ENCODE data around the gene CEP192.

Gene CEP192

DNA sequence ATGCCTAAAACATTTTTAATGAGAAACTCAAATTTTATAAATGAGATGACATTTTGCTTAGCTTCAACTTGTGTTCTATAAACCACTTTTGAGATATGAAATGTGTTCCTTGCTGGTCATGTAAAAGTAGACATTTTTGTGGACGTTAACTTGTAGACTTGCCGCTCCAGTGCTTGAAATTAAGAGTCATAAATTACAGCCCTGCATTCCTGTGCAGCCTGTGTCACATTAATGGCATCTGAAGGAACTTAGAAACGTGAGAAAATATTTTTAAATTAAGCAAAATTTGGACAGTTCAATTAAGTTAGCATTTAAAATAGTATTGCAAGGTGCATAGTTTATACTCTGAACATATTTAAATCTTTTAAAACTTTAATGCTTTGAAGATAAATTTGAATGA lies 129.1 kb downstream of the CEP192 start:
- Histone ChIP-seq H3K4me1 (ENCODE audit: low read depth, poor library complexity, severe bottlenecking) (peaks cover 2% of the 10 kb centered on the region), H2AFZ (ENCODE audit: low read depth) (no peak overlapping the region), H3K79me2 (ENCODE audit: insufficient read depth, low read depth) (no peaks in the 10 kb centered on the region), H4K20me1 (ENCODE audit: insufficient read depth) (no peaks in the 10 kb centered on the region), H3K27me3 (ENCODE audit: insufficient read depth, low read depth) (no peaks in the 10 kb centered on the region), H3K4me3 (IDR thresholded peaks at IDR 0.05; ENCODE audit: insufficient read depth, low read depth, low read length) (no peak overlapping the region), H3K4me2 (no peak overlapping the region), H3K27ac (no peak overlapping the region), H3K36me3 (ENCODE audit: insufficient read depth) (no peaks in the 10 kb centered on the region), H3K9ac (no peak overlapping the region)
- TF ChIP-seq, protein P1, sequence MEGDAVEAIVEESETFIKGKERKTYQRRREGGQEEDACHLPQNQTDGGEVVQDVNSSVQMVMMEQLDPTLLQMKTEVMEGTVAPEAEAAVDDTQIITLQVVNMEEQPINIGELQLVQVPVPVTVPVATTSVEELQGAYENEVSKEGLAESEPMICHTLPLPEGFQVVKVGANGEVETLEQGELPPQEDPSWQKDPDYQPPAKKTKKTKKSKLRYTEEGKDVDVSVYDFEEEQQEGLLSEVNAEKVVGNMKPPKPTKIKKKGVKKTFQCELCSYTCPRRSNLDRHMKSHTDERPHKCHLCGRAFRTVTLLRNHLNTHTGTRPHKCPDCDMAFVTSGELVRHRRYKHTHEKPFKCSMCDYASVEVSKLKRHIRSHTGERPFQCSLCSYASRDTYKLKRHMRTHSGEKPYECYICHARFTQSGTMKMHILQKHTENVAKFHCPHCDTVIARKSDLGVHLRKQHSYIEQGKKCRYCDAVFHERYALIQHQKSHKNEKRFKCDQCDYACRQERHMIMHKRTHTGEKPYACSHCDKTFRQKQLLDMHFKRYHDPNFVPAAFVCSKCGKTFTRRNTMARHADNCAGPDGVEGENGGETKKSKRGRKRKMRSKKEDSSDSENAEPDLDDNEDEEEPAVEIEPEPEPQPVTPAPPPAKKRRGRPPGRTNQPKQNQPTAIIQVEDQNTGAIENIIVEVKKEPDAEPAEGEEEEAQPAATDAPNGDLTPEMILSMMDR (conservative IDR thresholded peaks at IDR 0.05; ENCODE audit: low read depth, low read length): no peak

DNA sequence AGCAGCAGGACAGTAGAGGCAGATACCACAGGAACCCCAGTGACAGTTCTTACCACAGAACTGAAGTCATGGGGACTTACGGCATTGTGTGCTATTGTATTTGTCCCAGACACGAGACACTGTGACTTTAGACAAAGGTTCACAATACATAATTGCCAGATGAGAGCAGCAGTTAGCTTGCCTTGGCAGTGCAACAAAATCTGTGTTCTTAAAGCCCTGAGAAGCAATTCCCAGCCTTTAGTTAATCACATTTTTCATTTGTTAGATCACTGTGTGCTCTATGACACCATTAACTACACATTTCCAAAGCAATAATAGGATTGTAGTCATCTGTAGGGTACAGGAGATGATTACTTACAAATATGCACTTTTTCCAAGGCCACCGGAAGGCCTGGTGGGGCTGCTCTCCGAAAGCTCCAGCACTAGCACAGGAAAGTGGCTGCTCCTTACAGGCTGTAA lies 129.8 kb downstream of the CEP192 start:
- Histone ChIP-seq H3K4me3 (IDR thresholded peaks at IDR 0.05; ENCODE audit: insufficient read depth, low read depth, low read length) (no peak overlapping the region), H3K4me1 (ENCODE audit: low read depth, poor library complexity, severe bottlenecking) (peaks cover 6% of the 10 kb centered on the region), H3K79me2 (ENCODE audit: insufficient read depth, low read depth) (no peaks in the 10 kb centered on the region), H3K27ac (no peak overlapping the region), H3K4me2 (no peak overlapping the region), H2AFZ (ENCODE audit: low read depth) (no peak overlapping the region), H3K27me3 (ENCODE audit: insufficient read depth, low read depth) (no peaks in the 10 kb centered on the region), H3K36me3 (ENCODE audit: insufficient read depth) (no peaks in the 10 kb centered on the region), H4K20me1 (ENCODE audit: insufficient read depth) (no peaks in the 10 kb centered on the region), H3K9ac (no peak overlapping the region)
- TF ChIP-seq, protein P1 (conservative IDR thresholded peaks at IDR 0.05; ENCODE audit: low read depth, low read length): no peak

DNA sequence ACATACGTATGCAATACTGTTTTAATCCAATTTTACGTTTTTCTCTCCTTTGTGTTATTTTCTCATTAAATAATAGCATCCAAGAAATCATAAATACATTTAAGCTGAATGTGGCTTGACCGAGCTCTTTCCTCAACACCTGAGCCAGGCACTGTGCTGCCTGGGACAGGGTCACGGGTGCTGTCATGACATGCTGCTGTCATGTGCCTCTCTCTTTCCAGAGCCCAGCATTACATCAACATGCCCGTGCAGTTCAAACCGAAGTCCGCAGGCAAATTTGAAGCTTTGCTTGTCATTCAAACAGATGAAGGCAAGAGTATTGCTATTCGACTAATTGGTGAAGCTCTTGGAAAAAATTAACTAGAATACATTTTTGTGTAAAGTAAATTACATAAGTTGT lies 133.2 kb downstream of the CEP192 start:
- Histone ChIP-seq H3K4me3 (IDR thresholded peaks at IDR 0.05; ENCODE audit: insufficient read depth, low read depth, low read length) (no peak overlapping the region), H3K36me3 (ENCODE audit: insufficient read depth) (no peaks in the 10 kb centered on the region), H2AFZ (ENCODE audit: low read depth) (no peak overlapping the region), H3K9ac (no peak overlapping the region), H3K4me1 (ENCODE audit: low read depth, poor library complexity, severe bottlenecking) (peaks cover 6% of the 10 kb centered on the region), H4K20me1 (ENCODE audit: insufficient read depth) (no peaks in the 10 kb centered on the region), H3K27ac (no peak overlapping the region), H3K79me2 (ENCODE audit: insufficient read depth, low read depth) (no peaks in the 10 kb centered on the region), H3K27me3 (ENCODE audit: insufficient read depth, low read depth) (no peaks in the 10 kb centered on the region), H3K4me2 (no peak overlapping the region)
- TF ChIP-seq, protein P1 (conservative IDR thresholded peaks at IDR 0.05; ENCODE audit: low read depth, low read length): no peak

DNA sequence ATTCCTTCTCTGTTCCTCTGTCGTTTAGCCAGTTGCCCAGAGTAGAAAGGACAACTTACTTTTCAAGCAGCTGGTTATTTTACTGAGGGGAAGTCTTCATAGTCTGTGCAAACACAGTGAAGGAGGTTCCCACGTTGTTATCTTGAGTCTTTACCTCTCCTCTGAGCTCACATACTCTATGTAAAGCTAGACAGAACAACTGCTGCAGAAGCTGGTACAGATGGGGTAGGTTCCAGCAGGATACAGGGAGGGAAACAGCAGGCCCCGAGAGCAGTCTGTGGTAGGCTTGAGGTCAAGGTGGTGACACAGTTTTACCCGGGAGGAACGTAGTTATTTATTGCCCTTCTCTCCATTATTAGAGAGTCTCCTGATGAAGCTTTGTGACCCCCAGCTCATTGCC lies 134.0 kb downstream of the CEP192 start:
- no peaks in the 10 kb centered on the region for H3K27me3 ChIP-seq (ENCODE audit: insufficient read depth, low read depth)
- no peak overlapping the region for H3K4me2 ChIP-seq

More for the DNA sequence above, 134.0 kb downstream of the CEP192 start:
- no peak overlapping the region for H3K27ac ChIP-seq
- TF ChIP-seq, protein P1 (conservative IDR thresholded peaks at IDR 0.05; ENCODE audit: low read depth, low read length): no peak
- H3K4me3 ChIP-seq (IDR thresholded peaks at IDR 0.05; ENCODE audit: insufficient read depth, low read depth, low read length): no peak overlapping the region
- no peak overlapping the region for H2AFZ ChIP-seq (ENCODE audit: low read depth)
- H3K79me2 ChIP-seq (ENCODE audit: insufficient read depth, low read depth): no peaks in the 10 kb centered on the region
- H3K4me1 ChIP-seq (ENCODE audit: low read depth, poor library complexity, severe bottlenecking): peaks cover 6% of the 10 kb centered on the region
- no peaks in the 10 kb centered on the region for H3K36me3 ChIP-seq (ENCODE audit: insufficient read depth)
- no peak overlapping the region for H3K9ac ChIP-seq
- no peaks in the 10 kb centered on the region for H4K20me1 ChIP-seq (ENCODE audit: insufficient read depth)

All from KMS-11 (cell line).